ENCODE data around the gene RNASE11. TPM values are rescaled to one million over a fixed set of nuclear protein-coding genes. Genes with fewer than 3 reads are reported as not detected.
"Not testable (repeated sequence)": the region's sequence is repeated elsewhere in the genome, so short reads cannot be mapped to it uniquely, and the experiment has no call there.

The RNASE11 gene
- total and polyA plus RNA-seq, 2 donors (not counting 1 experiment from before 2014, with no cell fraction given): not detected

DNA sequence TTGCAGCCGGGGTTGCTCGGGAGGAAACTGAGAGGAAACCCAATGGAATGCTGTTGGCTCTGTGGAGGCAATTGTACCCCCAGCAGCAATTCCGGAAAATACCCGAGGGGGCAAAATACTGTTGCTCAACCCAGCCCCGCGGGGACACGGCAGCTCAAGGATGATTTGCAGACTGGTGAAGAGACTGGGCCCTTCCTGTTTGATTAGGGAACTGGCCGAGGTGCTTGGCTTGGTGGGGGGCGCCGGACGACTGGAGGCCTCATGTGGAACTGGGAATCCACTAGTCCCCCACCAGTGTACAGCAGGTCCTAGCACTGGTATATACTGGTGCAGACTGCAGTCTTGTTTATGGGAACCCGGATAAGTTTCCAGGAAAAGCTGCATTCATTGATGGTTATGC, 13.7 kb upstream of the RNASE11 start:
- Histone ChIP-seq H2AFZ (ENCODE audit: insufficient read depth, low read depth, low read length, poor library complexity, severe bottlenecking) (no peak overlapping the region), H3K9me3 (ENCODE audit: control extremely low read depth in 1 of 3, control insufficient read depth in 2 of 3, insufficient read depth in 1 of 3, low read length in 2 of 3) (no peaks in the 10 kb centered on the region), H3K36me3 (replicated peaks in 1 of 2; ENCODE audit: control extremely low read depth in 1 of 2, control insufficient read depth in 1 of 2, extremely low read depth in 1 of 2, insufficient read depth in 2 of 2, low read length in 1 of 2) (no peaks in the 10 kb centered on the region), H3K4me2 (replicated peaks; ENCODE audit: low read depth, low read length, poor library complexity, severe bottlenecking) (no peak overlapping the region), H4K20me1 (ENCODE audit: control insufficient read depth, insufficient read depth, low read length, poor library complexity, severe bottlenecking) (no peaks in the 10 kb centered on the region), H3K79me2 (ENCODE audit: control insufficient read depth, insufficient read depth, low read length) (no peaks in the 10 kb centered on the region), H3K9ac (ENCODE audit: low read length) (no peak overlapping the region), H3K4me3 (ENCODE audit: control extremely low read depth in 1 of 5, extremely low read depth in 1 of 5, insufficient read depth in 1 of 5, low read depth in 2 of 5, low read length in 4 of 5) (no peak overlapping the region), H3K4me1 (ENCODE audit: control insufficient read depth in 2 of 2, insufficient read depth in 2 of 2, low read length in 2 of 2) (no peaks in the 10 kb centered on the region), H3K27me3 (replicated peaks in 1 of 4; ENCODE audit: control extremely low read depth in 1 of 4, control insufficient read depth in 3 of 4, insufficient read depth in 4 of 4, low read length in 3 of 4) (no peaks in the 10 kb centered on the region), H3K27ac (ENCODE audit: low read length in 2 of 2) (no peak overlapping the region)
- TF ChIP-seq, protein P1, sequence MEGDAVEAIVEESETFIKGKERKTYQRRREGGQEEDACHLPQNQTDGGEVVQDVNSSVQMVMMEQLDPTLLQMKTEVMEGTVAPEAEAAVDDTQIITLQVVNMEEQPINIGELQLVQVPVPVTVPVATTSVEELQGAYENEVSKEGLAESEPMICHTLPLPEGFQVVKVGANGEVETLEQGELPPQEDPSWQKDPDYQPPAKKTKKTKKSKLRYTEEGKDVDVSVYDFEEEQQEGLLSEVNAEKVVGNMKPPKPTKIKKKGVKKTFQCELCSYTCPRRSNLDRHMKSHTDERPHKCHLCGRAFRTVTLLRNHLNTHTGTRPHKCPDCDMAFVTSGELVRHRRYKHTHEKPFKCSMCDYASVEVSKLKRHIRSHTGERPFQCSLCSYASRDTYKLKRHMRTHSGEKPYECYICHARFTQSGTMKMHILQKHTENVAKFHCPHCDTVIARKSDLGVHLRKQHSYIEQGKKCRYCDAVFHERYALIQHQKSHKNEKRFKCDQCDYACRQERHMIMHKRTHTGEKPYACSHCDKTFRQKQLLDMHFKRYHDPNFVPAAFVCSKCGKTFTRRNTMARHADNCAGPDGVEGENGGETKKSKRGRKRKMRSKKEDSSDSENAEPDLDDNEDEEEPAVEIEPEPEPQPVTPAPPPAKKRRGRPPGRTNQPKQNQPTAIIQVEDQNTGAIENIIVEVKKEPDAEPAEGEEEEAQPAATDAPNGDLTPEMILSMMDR (IDR thresholded peaks at IDR 0.05): no peak
- TF ChIP-seq EZH2 (IDR thresholded peaks at IDR 0.05; ENCODE audit: borderline replicate concordance, insufficient read depth, low read depth, low read length, poor library complexity, severe bottlenecking): no peak
- H3K4me3 Mint-ChIP-seq: no peak overlapping the region
- no peaks in the 10 kb centered on the region for H3K27me3 Mint-ChIP-seq
- ChIA-PET CTCF (no interaction called here), POLR2A (no interaction called here)
- H3K9me3 Mint-ChIP-seq (ENCODE audit: insufficient read depth): no peaks in the 10 kb centered on the region
- DNase-seq (no peak), ATAC-seq (ENCODE audit: low read depth) (no peak)
- H3K4me1 Mint-ChIP-seq: no peaks in the 10 kb centered on the region
- intact Hi-C loops (cut with micrococcal nuclease): no loop called here
- H3K27ac Mint-ChIP-seq: no peak overlapping the region
- 91% methylated on average over 12 of the region's 12 CpGs for WGBS (ENCODE audit: insufficient coverage)

DNA sequence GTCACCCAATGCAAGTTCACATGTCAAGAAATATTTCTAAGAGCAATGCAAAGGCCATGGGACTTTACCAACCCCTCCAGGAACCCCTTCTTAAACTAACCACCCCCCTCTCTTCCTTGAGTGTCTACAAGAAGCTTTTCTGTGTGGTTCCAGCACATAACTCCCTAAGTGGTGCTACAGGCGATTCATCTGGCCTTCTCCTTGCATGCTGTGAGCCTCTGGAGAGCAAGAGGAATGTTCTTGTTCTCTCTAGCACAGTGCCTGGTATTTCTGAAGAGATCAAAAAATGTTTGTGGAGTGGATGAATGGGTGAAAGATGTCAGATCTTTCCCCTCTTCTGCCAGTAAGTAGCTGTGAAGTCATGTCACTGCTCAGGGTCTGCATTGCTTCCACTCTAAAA, 9.3 kb upstream of the RNASE11 start:
- Mint-ChIP-seq H3K27me3 (peaks cover 9% of the 10 kb centered on the region), H3K4me3 (no peak overlapping the region), H3K4me1 (no peaks in the 10 kb centered on the region), H3K9me3 (ENCODE audit: insufficient read depth) (no peaks in the 10 kb centered on the region), H3K27ac (no peak overlapping the region)
- Histone ChIP-seq H4K20me1 (ENCODE audit: control insufficient read depth, insufficient read depth, low read length, poor library complexity, severe bottlenecking) (no peaks in the 10 kb centered on the region), H3K36me3 (replicated peaks in 1 of 2; ENCODE audit: control extremely low read depth in 1 of 2, control insufficient read depth in 1 of 2, extremely low read depth in 1 of 2, insufficient read depth in 2 of 2, low read length in 1 of 2) (no peaks in the 10 kb centered on the region), H3K9ac (ENCODE audit: low read length) (no peak overlapping the region), H3K4me1 (ENCODE audit: control insufficient read depth in 2 of 2, insufficient read depth in 2 of 2, low read length in 2 of 2) (no peaks in the 10 kb centered on the region), H3K4me2 (replicated peaks; ENCODE audit: low read depth, low read length, poor library complexity, severe bottlenecking) (no peak overlapping the region), H3K9me3 (ENCODE audit: control extremely low read depth in 1 of 3, control insufficient read depth in 2 of 3, insufficient read depth in 1 of 3, low read length in 2 of 3) (no peaks in the 10 kb centered on the region), H2AFZ (ENCODE audit: insufficient read depth, low read depth, low read length, poor library complexity, severe bottlenecking) (no peak overlapping the region), H3K4me3 (ENCODE audit: control extremely low read depth in 1 of 5, extremely low read depth in 1 of 5, insufficient read depth in 1 of 5, low read depth in 2 of 5, low read length in 4 of 5) (no peak overlapping the region), H3K79me2 (ENCODE audit: control insufficient read depth, insufficient read depth, low read length) (no peaks in the 10 kb centered on the region), H3K27me3 (replicated peaks in 1 of 4; ENCODE audit: control extremely low read depth in 1 of 4, control insufficient read depth in 3 of 4, insufficient read depth in 4 of 4, low read length in 3 of 4) (no peaks in the 10 kb centered on the region), H3K27ac (ENCODE audit: low read length in 2 of 2) (no peak overlapping the region)
- WGBS (ENCODE audit: insufficient coverage): 100% methylated on average over 1 of the region's 1 CpG
- POLR2A ChIA-PET: no interaction called here
- no peak for TF ChIP-seq EZH2 (IDR thresholded peaks at IDR 0.05; ENCODE audit: borderline replicate concordance, insufficient read depth, low read depth, low read length, poor library complexity, severe bottlenecking)
- TF ChIP-seq, protein P1 (IDR thresholded peaks at IDR 0.05): no peak
- intact Hi-C loops (cut with micrococcal nuclease): no loop called here
- CTCF ChIA-PET: interaction anchor here (0.8 to 1.7 kb wide), 3 partner anchors 12 to 270 kb away, joined by 3 to 5 read pairs (median 3); no protein-coding TSS in a partner anchor
- no peak for DNase-seq
- no peak for ATAC-seq (ENCODE audit: low read depth)

DNA sequence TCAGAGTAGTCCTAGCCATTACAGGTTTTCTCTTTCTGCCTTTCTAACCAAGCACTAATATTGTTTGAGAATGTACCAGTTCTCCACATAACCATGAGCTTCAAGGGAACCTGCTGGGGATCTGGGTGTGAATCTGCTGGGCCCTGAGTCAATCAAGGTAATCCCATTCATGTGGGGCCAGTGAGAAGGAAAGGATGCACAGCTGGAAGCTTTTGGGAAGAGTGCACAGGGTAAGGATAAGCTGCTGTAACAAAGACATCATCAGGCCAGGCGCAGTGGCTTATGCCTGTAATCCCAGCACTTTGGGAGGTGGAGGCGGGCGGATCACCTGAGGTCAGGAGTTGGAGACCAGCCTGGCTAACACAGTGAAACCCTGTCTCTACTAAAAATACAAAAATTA, 7.9 kb upstream of the RNASE11 start:
- H3K4me1 ChIP-seq (ENCODE audit: control insufficient read depth in 2 of 2, insufficient read depth in 2 of 2, low read length in 2 of 2); H3K27ac Mint-ChIP-seq; H3K9ac ChIP-seq (ENCODE audit: low read length); intact Hi-C loops (cut with micrococcal nuclease); H3K9me3 ChIP-seq (ENCODE audit: control extremely low read depth in 1 of 3, control insufficient read depth in 2 of 3, insufficient read depth in 1 of 3, low read length in 2 of 3); H3K27me3 ChIP-seq (replicated peaks in 1 of 4; ENCODE audit: control extremely low read depth in 1 of 4, control insufficient read depth in 3 of 4, insufficient read depth in 4 of 4, low read length in 3 of 4); POLR2A ChIA-PET; H3K4me2 ChIP-seq (replicated peaks; ENCODE audit: low read depth, low read length, poor library complexity, severe bottlenecking); H3K4me3 ChIP-seq (ENCODE audit: control extremely low read depth in 1 of 5, extremely low read depth in 1 of 5, insufficient read depth in 1 of 5, low read depth in 2 of 5, low read length in 4 of 5); H3K4me1 Mint-ChIP-seq; H3K79me2 ChIP-seq (ENCODE audit: control insufficient read depth, insufficient read depth, low read length); H3K9me3 Mint-ChIP-seq (ENCODE audit: insufficient read depth); DNase-seq; ATAC-seq (ENCODE audit: low read depth); H3K27ac ChIP-seq (ENCODE audit: low read length in 2 of 2); H2AFZ ChIP-seq (ENCODE audit: insufficient read depth, low read depth, low read length, poor library complexity, severe bottlenecking); H3K36me3 ChIP-seq (replicated peaks in 1 of 2; ENCODE audit: control extremely low read depth in 1 of 2, control insufficient read depth in 1 of 2, extremely low read depth in 1 of 2, insufficient read depth in 2 of 2, low read length in 1 of 2); H3K4me3 Mint-ChIP-seq; H4K20me1 ChIP-seq (ENCODE audit: control insufficient read depth, insufficient read depth, low read length, poor library complexity, severe bottlenecking): not testable (repeated sequence)
- peaks cover 21% of the 10 kb centered on the region for H3K27me3 Mint-ChIP-seq
- CTCF ChIA-PET: interaction anchor here (1.6 kb wide), 1 partner anchor 13 kb away, joined by 5 read pairs; no protein-coding TSS in a partner anchor
- 100% methylated on average over 3 of the region's 3 CpGs for WGBS (ENCODE audit: insufficient coverage)
